Measurements from ENCODE around the gene KIF3B. TPM values are rescaled to one million over a fixed set of nuclear protein-coding genes. Genes with fewer than 3 reads are reported as not detected.

KIF3B gene
- total and polyA plus RNA-seq, 2 donors (not counting 1 experiment from before 2014, with no cell fraction given), result 12.7 to 17.5 TPM

- no peaks in the 10 kb centered on the region for H3K27me3 ChIP-seq (replicated peaks in 1 of 4; ENCODE audit: control extremely low read depth in 1 of 4, control insufficient read depth in 3 of 4, insufficient read depth in 4 of 4, low read length in 3 of 4)
- no peak overlapping the region for H2AFZ ChIP-seq (ENCODE audit: insufficient read depth, low read depth, low read length, poor library complexity, severe bottlenecking)
- peaks cover 27% of the 10 kb centered on the region for H3K4me1 Mint-ChIP-seq
- no peak overlapping the region for H3K4me2 ChIP-seq (replicated peaks; ENCODE audit: low read depth, low read length, poor library complexity, severe bottlenecking)
- no peaks in the 10 kb centered on the region for H3K79me2 ChIP-seq (ENCODE audit: control insufficient read depth, insufficient read depth, low read length)
- no peaks in the 10 kb centered on the region for H3K9me3 Mint-ChIP-seq (ENCODE audit: insufficient read depth)
- ATAC-seq (ENCODE audit: low read depth) (no peak), DNase-seq (no peak)
- 36% methylated on average over 10 of the region's 11 CpGs for WGBS (ENCODE audit: insufficient coverage)
- no peak overlapping the region for H3K9ac ChIP-seq (ENCODE audit: low read length)
- no peaks in the 10 kb centered on the region for H3K9me3 ChIP-seq (ENCODE audit: control extremely low read depth in 1 of 3, control insufficient read depth in 2 of 3, insufficient read depth in 1 of 3, low read length in 2 of 3)
- no peaks in the 10 kb centered on the region for H3K27me3 Mint-ChIP-seq
- H3K27ac Mint-ChIP-seq, result no peak overlapping the region
- intact Hi-C loops (cut with micrococcal nuclease), result loop anchor here (1.0 to 2.0 kb wide), 4 partner anchors 17 to 315 kb away; no protein-coding TSS in a partner anchor
- no peak overlapping the region for H3K4me3 ChIP-seq (ENCODE audit: control extremely low read depth in 1 of 5, extremely low read depth in 1 of 5, insufficient read depth in 1 of 5, low read depth in 2 of 5, low read length in 4 of 5)
- ChIA-PET CTCF (interaction anchor here (1.6 to 2.9 kb wide), 3 partner anchors 15 to 111 kb away, joined by 4 to 13 read pairs (median 5); no protein-coding TSS in a partner anchor), POLR2A (no interaction called here)
- H4K20me1 ChIP-seq (ENCODE audit: control insufficient read depth, insufficient read depth, low read length, poor library complexity, severe bottlenecking), result no peaks in the 10 kb centered on the region
- H3K36me3 ChIP-seq (replicated peaks in 1 of 2; ENCODE audit: control extremely low read depth in 1 of 2, control insufficient read depth in 1 of 2, extremely low read depth in 1 of 2, insufficient read depth in 2 of 2, low read length in 1 of 2), result peaks cover 0 to 9% of the 10 kb centered on the region in 2 experiments
- H3K4me3 Mint-ChIP-seq, result no peak overlapping the region
- no peak overlapping the region for H3K27ac ChIP-seq (ENCODE audit: low read length in 2 of 2)
- H3K4me1 ChIP-seq (ENCODE audit: control insufficient read depth in 2 of 2, insufficient read depth in 2 of 2, low read length in 2 of 2), result peaks cover 4 to 19% of the 10 kb centered on the region in 2 donors
- no peak for TF ChIP-seq EZH2 (IDR thresholded peaks at IDR 0.05; ENCODE audit: borderline replicate concordance, insufficient read depth, low read depth, low read length, poor library complexity, severe bottlenecking)
- no peak for TF ChIP-seq CTCF (IDR thresholded peaks at IDR 0.05)
Measured at GRCh38 chr20:32337937-32338661, 60.6 kb downstream of the KIF3B start.

- no peaks in the 10 kb centered on the region for H4K20me1 ChIP-seq (ENCODE audit: control insufficient read depth, insufficient read depth, low read length, poor library complexity, severe bottlenecking)
- H3K4me3 ChIP-seq (ENCODE audit: control extremely low read depth in 1 of 5, extremely low read depth in 1 of 5, insufficient read depth in 1 of 5, low read depth in 2 of 5, low read length in 4 of 5), result no peak overlapping the region
- no peak overlapping the region for H3K9ac ChIP-seq (ENCODE audit: low read length)
- H3K4me1 Mint-ChIP-seq, result peaks cover 22% of the 10 kb centered on the region
- ChIA-PET CTCF (interaction anchor here (1.6 kb wide), 1 partner anchor 21 kb away, joined by 5 read pairs; no protein-coding TSS in a partner anchor), POLR2A (no interaction called here)
- intact Hi-C loops (cut with micrococcal nuclease), result no loop called here
- no peak overlapping the region for H3K4me2 ChIP-seq (replicated peaks; ENCODE audit: low read depth, low read length, poor library complexity, severe bottlenecking)
- 95% methylated on average over 5 of the region's 7 CpGs for WGBS (ENCODE audit: insufficient coverage)
- DNase-seq (no peak), ATAC-seq (ENCODE audit: low read depth) (no peak)
- H3K27ac Mint-ChIP-seq, result no peak overlapping the region
- no peak overlapping the region for H3K4me3 Mint-ChIP-seq
- H3K27me3 Mint-ChIP-seq, result no peaks in the 10 kb centered on the region
- H3K4me1 ChIP-seq (ENCODE audit: control insufficient read depth in 2 of 2, insufficient read depth in 2 of 2, low read length in 2 of 2), result peaks cover 4 to 15% of the 10 kb centered on the region in 2 donors
- no peaks in the 10 kb centered on the region for H3K27me3 ChIP-seq (replicated peaks in 1 of 4; ENCODE audit: control extremely low read depth in 1 of 4, control insufficient read depth in 3 of 4, insufficient read depth in 4 of 4, low read length in 3 of 4)
- H3K36me3 ChIP-seq (replicated peaks in 1 of 2; ENCODE audit: control extremely low read depth in 1 of 2, control insufficient read depth in 1 of 2, extremely low read depth in 1 of 2, insufficient read depth in 2 of 2, low read length in 1 of 2), result peaks cover 0 to 9% of the 10 kb centered on the region in 2 experiments
- no peaks in the 10 kb centered on the region for H3K79me2 ChIP-seq (ENCODE audit: control insufficient read depth, insufficient read depth, low read length)
- H2AFZ ChIP-seq (ENCODE audit: insufficient read depth, low read depth, low read length, poor library complexity, severe bottlenecking), result no peak overlapping the region
- TF ChIP-seq CTCF (IDR thresholded peaks at IDR 0.05) (no peak), EZH2 (IDR thresholded peaks at IDR 0.05; ENCODE audit: borderline replicate concordance, insufficient read depth, low read depth, low read length, poor library complexity, severe bottlenecking) (no peak)
- no peak overlapping the region for H3K27ac ChIP-seq (ENCODE audit: low read length in 2 of 2)
- H3K9me3 Mint-ChIP-seq (ENCODE audit: insufficient read depth), result no peaks in the 10 kb centered on the region
- no peaks in the 10 kb centered on the region for H3K9me3 ChIP-seq (ENCODE audit: control extremely low read depth in 1 of 3, control insufficient read depth in 2 of 3, insufficient read depth in 1 of 3, low read length in 2 of 3)
Measured at GRCh38 chr20:32338665-32339064, 61.2 kb downstream of the KIF3B start.

All from B cell (primary cell).